K562 (cell line): ENCODE measurements around the gene SNAI1. TPM values are rescaled to one million over a fixed set of nuclear protein-coding genes. Genes with fewer than 3 reads are reported as not detected.

Source experiments
- BACH1 ChIP-seq: fragments of 200-800 bp; sonication (Bioruptor generic); IDR thresholded peaks from 2 replicates; pipeline ENCODE4 v1.6.1; 2016; ENCODE audit warnings: missing genetic modification characterization, missing compliant biosample characterization
- CEBPG ChIP-seq, 3 experiments: fragments of 200-800 bp in 1 of 3; sonication (Bioruptor generic) in 1 of 3; sonication (generic) in 1 of 3; formaldehyde crosslinking in 1 of 3; IDR thresholded peaks in 2 of 3; conservative IDR thresholded peaks in 1 of 3; 2 replicates each; pipeline versions ENCODE4 v1.6.1 to v1.8.0; 2016 to 2022; ENCODE audit warnings: missing compliant biosample characterization in 2 of 3, missing genetic modification characterization in 2 of 3, mild to moderate bottlenecking in 1 of 3, missing genetic modification reagents in 1 of 3
- E2F4 ChIP-seq: sonication (generic); formaldehyde crosslinking; IDR thresholded peaks from 2 replicates; pipeline ENCODE4 v1.8.0; 2022; ENCODE audit warnings: mild to moderate bottlenecking, low read depth, missing genetic modification reagents
- FOXJ2 ChIP-seq: fragments of 200-800 bp; sonication (Bioruptor generic); IDR thresholded peaks from 2 replicates; pipeline ENCODE4 v1.6.1; 2016; ENCODE audit warnings: missing genetic modification characterization, missing compliant biosample characterization
- MTA1 ChIP-seq: fragments of 450-650 bp; IDR thresholded peaks from 2 replicates; pipeline ENCODE4 v1.6.1; 2017; ENCODE audit warnings: borderline replicate concordance
- POLR2AphosphoS2 ChIP-seq: IDR thresholded peaks from 2 replicates; pipeline ENCODE4 v1.6.1; 2012; ENCODE audit warnings: low read length, improper control_type of control experiment
- RCOR1 ChIP-seq, 2 experiments: IDR thresholded peaks; 2 replicates each; pipeline ENCODE4 v1.6.1; 2012; ENCODE audit warnings: low read depth in 2 of 2, low read length in 2 of 2, borderline replicate concordance in 1 of 2, improper control_type of control experiment in 1 of 2
- STAT5A ChIP-seq: IDR thresholded peaks from 2 replicates; pipeline ENCODE4 v1.6.1; 2012; ENCODE audit warnings: low read length, inconsistent platforms, borderline replicate concordance
- TCFL5 ChIP-seq: fragments of 250-450 bp; sonication (Bioruptor Pico); conservative IDR thresholded peaks from 2 replicates; pipeline ENCODE4 v1.6.1; 2021; ENCODE audit warnings: mild to moderate bottlenecking, moderate library complexity, matching md5 sums
- TFAP4 ChIP-seq: sonication (generic); formaldehyde crosslinking; IDR thresholded peaks from 2 replicates; pipeline ENCODE4 v1.8.0; 2022; ENCODE audit warnings: missing genetic modification reagents, mild to moderate bottlenecking, moderate library complexity, borderline replicate concordance
- VEZF1 ChIP-seq: fragments of 200-800 bp; sonication (Bioruptor generic); IDR thresholded peaks from 2 replicates; pipeline ENCODE4 v1.6.1; 2017; ENCODE audit warnings: missing genetic modification characterization, missing compliant biosample characterization
- XRCC5 ChIP-seq: fragments of 200-400 bp; formaldehyde crosslinking; IDR thresholded peaks from 2 replicates; pipeline ENCODE4 v1.6.1; 2017; ENCODE audit warnings: low read depth, mild to moderate bottlenecking, low read length
- ZNF3 ChIP-seq: fragments of 250-450 bp; sonication (Bioruptor Pico); IDR thresholded peaks from 2 replicates; pipeline ENCODE4 v1.5.0; 2021; ENCODE audit warnings: mild to moderate bottlenecking, moderate library complexity
- ZNF609 ChIP-seq: sonication (generic); formaldehyde crosslinking; IDR thresholded peaks from 2 replicates; pipeline ENCODE4 v1.8.1; 2023; ENCODE audit warnings: missing genetic modification reagents, mild to moderate bottlenecking, borderline replicate concordance
- ZSCAN32 ChIP-seq: fragments of 450-650 bp; formaldehyde crosslinking; IDR thresholded peaks from 2 replicates; pipeline ENCODE4 v1.4.0; 2020; ENCODE audit warnings: mild to moderate bottlenecking, moderate library complexity
- polyA plus RNA-seq, 8 experiments: library from polyadenylated mRNA; depleted of rRNA in 4 of 8; stranded (reverse) in 5 of 8; unstranded in 3 of 8; fragments of >200 nt; fragmentation: Nextera tagmentation in 2 of 8; fragmentation: Illumina TruSeq in 1 of 8; extraction: Ambion mirVana in 2 of 8; extraction: Trizol in 1 of 8; gene quantifications; 2 replicates each; pipeline versions ENCODE4 v1.2.1 to v1.2.3, GENCODE V29; 2011 to 2014; ENCODE audit warnings: inconsistent platforms in 1 of 8, missing spikeins in 1 of 8
- total RNA-seq, 7 experiments: library from RNA; depleted of rRNA in 6 of 7; stranded (reverse); fragments of >200 nt in 6 of 7; fragmentation: Illumina TruSeq in 2 of 7; extraction: Trizol in 2 of 7; gene quantifications; 2 replicates each; pipeline versions ENCODE4 v1.2.1 to v1.2.3, GENCODE V29; 2011 to 2021; ENCODE audit warnings: low replicate concordance in 1 of 7

SNAI1 gene
- total and polyA plus RNA-seq, 9 of the 15 experiments (the other 6 are each of a cell fraction or from before 2014, with no cell fraction given), result 0.32 to 11.6 (median 2.0) TPM

- TF ChIP-seq STAT5A (no peak), ZNF3 (CRISPR knock-in tag) (no peak), VEZF1 (no peak), TFAP4 (CRISPR knock-in tag) (peak; percentile 36; the same call in 1 of the 2 replicates), RCOR1 (IDR thresholded peaks at IDR 0.05; ENCODE audit: borderline replicate concordance in 1 of 2, low read depth in 2 of 2, low read length in 2 of 2) (peak in 1 of 2 experiments; percentile 76; a peak in 2 of 4 replicates), ZSCAN32 (CRISPR knock-in tag) (no peak), BACH1 (tag) (no peak), TCFL5 (CRISPR knock-in tag) (no peak), MTA1 (no peak), POLR2AphosphoS2 (no peak), FOXJ2 (no peak), CEBPG (CRISPR knock-in tag; IDR thresholded peaks at IDR 0.05) (no peak), CEBPG (tag; conservative IDR thresholded peaks at IDR 0.05 in 1 of 2, IDR thresholded peaks at IDR 0.05 in 1 of 2) (no peak), ZNF609 (CRISPR knock-in tag) (no peak), E2F4 (CRISPR knock-in tag) (no peak), XRCC5 (0 out of 2 replicates have a peak, but pooled peaks have one; percentile 69)
Measured at GRCh38 chr20:49964964-49965780, 17.6 kb upstream of the SNAI1 start (continued).
